ENCODE results near the gene FOXK1. TPM values are rescaled to one million over a fixed set of nuclear protein-coding genes. Genes with fewer than 3 reads are reported as not detected.
"Not testable (repeated sequence)": the region's sequence is repeated elsewhere in the genome, so short reads cannot be mapped to it uniquely, and the experiment has no call there.

Gene FOXK1
- total RNA-seq, 2 experiments from 2014 or later: 67.8 to 68.1 TPM

GRCh38 chr7:4794171-4794570 is 112.1 kb downstream of the FOXK1 start:
- H3K9me3 Mint-ChIP-seq; H3K4me1 Mint-ChIP-seq (ENCODE audit: low read depth); ATAC-seq (ENCODE audit: poor library complexity); H3K4me3 ChIP-seq (ENCODE audit: low read length); H3K27me3 Mint-ChIP-seq; H3K27ac Mint-ChIP-seq; H3K27ac ChIP-seq (ENCODE audit: low read depth in 1 of 2, low read length in 2 of 2); DNase-seq; intact Hi-C loops (cut with DNase I, micrococcal nuclease); H3K27me3 ChIP-seq (ENCODE audit: control insufficient read depth in 1 of 2, insufficient read depth in 2 of 2, low read length in 2 of 2); CTCF ChIA-PET; H3K9me3 ChIP-seq (ENCODE audit: control insufficient read depth in 1 of 2, insufficient read depth in 1 of 2, low read length in 2 of 2): not testable (repeated sequence)
- H3K36me3 ChIP-seq (ENCODE audit: insufficient read depth, low read length): peaks cover 23% of the 10 kb centered on the region
- peaks cover 21% of the 10 kb centered on the region for H3K4me1 ChIP-seq (ENCODE audit: insufficient read depth, low read length)
- POLR2A ChIA-PET: interaction anchor here (0.7 to 4.4 kb wide), 2 partner anchors 19 to 291 kb away, joined by 3 to 63 read pairs; partner anchors contain the start of gene AP5Z1
- H3K4me3 Mint-ChIP-seq: peak overlapping the region; percentile 56
- H3K36me3 Mint-ChIP-seq (ENCODE audit: low read depth): peaks cover 20% of the 10 kb centered on the region

GRCh38 chr7:4794591-4795350 is 112.7 kb downstream of the FOXK1 start:
- ATAC-seq (ENCODE audit: poor library complexity) (no peak), DNase-seq (no peak)
- Mint-ChIP-seq H3K36me3 (ENCODE audit: low read depth) (peaks cover 17% of the 10 kb centered on the region), H3K4me1 (ENCODE audit: low read depth) (no peaks in the 10 kb centered on the region), H3K4me3 (peak overlapping the region; percentile 30), H3K27me3 (no peaks in the 10 kb centered on the region), H3K9me3 (no peaks in the 10 kb centered on the region), H3K27ac (no peak overlapping the region)
- Histone ChIP-seq H3K36me3 (ENCODE audit: insufficient read depth, low read length) (peaks cover 17% of the 10 kb centered on the region), H3K27me3 (ENCODE audit: control insufficient read depth in 1 of 2, insufficient read depth in 2 of 2, low read length in 2 of 2) (no peaks in the 10 kb centered on the region), H3K4me1 (ENCODE audit: insufficient read depth, low read length) (peaks cover 21% of the 10 kb centered on the region), H3K4me3 (ENCODE audit: low read length) (no peak overlapping the region), H3K9me3 (ENCODE audit: control insufficient read depth in 1 of 2, insufficient read depth in 1 of 2, low read length in 2 of 2) (no peaks in the 10 kb centered on the region), H3K27ac (ENCODE audit: low read depth in 1 of 2, low read length in 2 of 2) (no peak overlapping the region)
- intact Hi-C loops (cut with DNase I, micrococcal nuclease): no loop called here
- TF ChIP-seq CTCF (IDR thresholded peaks at IDR 0.05): no peak
- POLR2A ChIA-PET: interaction anchor here (0.7 to 4.4 kb wide), 2 partner anchors 20 to 290 kb away, joined by 3 to 63 read pairs; partner anchors contain the start of gene AP5Z1
- CTCF ChIA-PET: no interaction called here

- Mint-ChIP-seq H3K36me3 (ENCODE audit: low read depth) (peaks cover 3% of the 10 kb centered on the region), H3K4me3 (no peak overlapping the region), H3K9me3 (no peaks in the 10 kb centered on the region), H3K27ac (no peak overlapping the region), H3K27me3 (no peaks in the 10 kb centered on the region), H3K4me1 (ENCODE audit: low read depth) (no peaks in the 10 kb centered on the region)
- H3K27me3 ChIP-seq (ENCODE audit: control insufficient read depth in 1 of 2, insufficient read depth in 2 of 2, low read length in 2 of 2): no peaks in the 10 kb centered on the region
- ChIA-PET CTCF (interaction anchor here (0.5 kb wide), 1 partner anchor 30 kb away, joined by 3 read pairs; no protein-coding TSS in a partner anchor), POLR2A (no interaction called here)
- H3K4me1 ChIP-seq (ENCODE audit: insufficient read depth, low read length): peaks cover 19% of the 10 kb centered on the region
- no peak for TF ChIP-seq CTCF (IDR thresholded peaks at IDR 0.05)
- no peak for DNase-seq
- H3K4me3 ChIP-seq (ENCODE audit: low read length): no peak overlapping the region
- H3K27ac ChIP-seq (ENCODE audit: low read depth in 1 of 2, low read length in 2 of 2): no peak overlapping the region
- intact Hi-C loops (cut with DNase I, micrococcal nuclease): no loop called here
- peaks cover 4% of the 10 kb centered on the region for H3K36me3 ChIP-seq (ENCODE audit: insufficient read depth, low read length)
- no peak for ATAC-seq (ENCODE audit: poor library complexity)
- H3K9me3 ChIP-seq (ENCODE audit: control insufficient read depth in 1 of 2, insufficient read depth in 1 of 2, low read length in 2 of 2): no peaks in the 10 kb centered on the region
Measured at GRCh38 chr7:4796453-4796852, 114.4 kb downstream of the FOXK1 start.

Measured in CD4-positive, alpha-beta T cell (primary cell).